Nephron (organoid): ENCODE data around the gene DUSP19.

Experiments used
- H3K27ac Mint-ChIP-seq, 3 experiments: 2 replicates each; pipeline ENCODE4 v1.8.0; 2020; ENCODE audit warnings: mixed read lengths in 3 of 3, mild to moderate bottlenecking in 2 of 3, moderate library complexity in 1 of 3
- H3K27me3 Mint-ChIP-seq: 2 replicates; pipeline ENCODE4 v1.8.0; 2021; ENCODE audit warnings: low read depth, mild to moderate bottlenecking, moderate library complexity, mixed read lengths
- H3K36me3 Mint-ChIP-seq: 2 replicates; pipeline ENCODE4 v1.8.0; 2020; ENCODE audit warnings: low read depth, mixed read lengths
- H3K4me1 Mint-ChIP-seq: 2 replicates; pipeline ENCODE4 v1.8.0; 2020; ENCODE audit warnings: mixed read lengths
- H3K4me3 Mint-ChIP-seq, 3 experiments: 2 replicates each; pipeline ENCODE4 v1.8.0; 2020; ENCODE audit warnings: mild to moderate bottlenecking in 3 of 3, mixed read lengths in 3 of 3, moderate library complexity in 2 of 3
- H3K9me3 Mint-ChIP-seq: 2 replicates; pipeline ENCODE4 v1.8.0; 2020; ENCODE audit warnings: mixed read lengths
- TF ChIP-seq, protein P1 (sequence below), 3 experiments: fragments of 200-600 bp; sonication (generic); IDR thresholded peaks; one replicate each; pipeline ENCODE4 v1.5.0; 2021; ENCODE audit warnings: antibody characterized with exemption in 3 of 3; ENCODE audit not compliant: unreplicated experiment in 3 of 3

Gene DUSP19

DNA sequence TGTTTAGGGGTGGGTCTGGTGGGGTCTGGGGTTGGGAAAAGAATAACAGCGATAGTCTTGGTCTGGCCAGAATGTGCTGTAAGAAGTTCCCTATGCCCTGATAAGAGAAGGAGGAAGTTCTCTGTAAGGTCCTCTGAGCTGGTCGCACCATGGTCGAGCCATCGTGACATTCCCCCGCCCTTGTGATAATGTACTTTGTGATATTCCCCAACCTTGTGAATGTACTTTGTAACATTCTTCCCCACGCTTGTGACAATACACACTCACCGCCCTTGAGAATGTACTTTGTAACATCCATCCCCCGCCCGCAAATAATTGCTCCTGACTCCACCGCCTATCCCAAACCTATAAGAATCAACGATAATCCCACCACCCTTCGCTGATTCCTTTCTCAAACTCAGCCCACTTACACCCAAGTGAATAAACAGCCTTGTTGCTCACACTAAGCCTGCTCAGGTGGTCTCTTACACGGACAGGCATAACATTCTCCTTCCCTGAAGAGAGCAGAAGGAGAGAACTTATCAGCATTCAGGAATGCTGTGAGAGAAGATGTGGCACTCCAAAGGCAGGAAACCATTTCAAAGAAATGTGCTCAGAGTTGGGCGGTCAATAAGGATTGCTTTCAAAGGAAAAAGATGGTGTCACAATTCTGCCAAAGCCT, 17.8 kb upstream of the DUSP19 start:
- TF ChIP-seq, protein P1, sequence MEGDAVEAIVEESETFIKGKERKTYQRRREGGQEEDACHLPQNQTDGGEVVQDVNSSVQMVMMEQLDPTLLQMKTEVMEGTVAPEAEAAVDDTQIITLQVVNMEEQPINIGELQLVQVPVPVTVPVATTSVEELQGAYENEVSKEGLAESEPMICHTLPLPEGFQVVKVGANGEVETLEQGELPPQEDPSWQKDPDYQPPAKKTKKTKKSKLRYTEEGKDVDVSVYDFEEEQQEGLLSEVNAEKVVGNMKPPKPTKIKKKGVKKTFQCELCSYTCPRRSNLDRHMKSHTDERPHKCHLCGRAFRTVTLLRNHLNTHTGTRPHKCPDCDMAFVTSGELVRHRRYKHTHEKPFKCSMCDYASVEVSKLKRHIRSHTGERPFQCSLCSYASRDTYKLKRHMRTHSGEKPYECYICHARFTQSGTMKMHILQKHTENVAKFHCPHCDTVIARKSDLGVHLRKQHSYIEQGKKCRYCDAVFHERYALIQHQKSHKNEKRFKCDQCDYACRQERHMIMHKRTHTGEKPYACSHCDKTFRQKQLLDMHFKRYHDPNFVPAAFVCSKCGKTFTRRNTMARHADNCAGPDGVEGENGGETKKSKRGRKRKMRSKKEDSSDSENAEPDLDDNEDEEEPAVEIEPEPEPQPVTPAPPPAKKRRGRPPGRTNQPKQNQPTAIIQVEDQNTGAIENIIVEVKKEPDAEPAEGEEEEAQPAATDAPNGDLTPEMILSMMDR (IDR thresholded peaks at IDR 0.05; ENCODE audit: unreplicated experiment in 3 of 3) = no peak
- no peaks in the 10 kb centered on the region for H3K36me3 Mint-ChIP-seq
- H3K4me1 Mint-ChIP-seq = no peaks in the 10 kb centered on the region
- no peak overlapping the region for H3K4me3 Mint-ChIP-seq
- H3K27me3 Mint-ChIP-seq = no peaks in the 10 kb centered on the region
- no peaks in the 10 kb centered on the region for H3K9me3 Mint-ChIP-seq
- H3K27ac Mint-ChIP-seq = no peak overlapping the region

DNA sequence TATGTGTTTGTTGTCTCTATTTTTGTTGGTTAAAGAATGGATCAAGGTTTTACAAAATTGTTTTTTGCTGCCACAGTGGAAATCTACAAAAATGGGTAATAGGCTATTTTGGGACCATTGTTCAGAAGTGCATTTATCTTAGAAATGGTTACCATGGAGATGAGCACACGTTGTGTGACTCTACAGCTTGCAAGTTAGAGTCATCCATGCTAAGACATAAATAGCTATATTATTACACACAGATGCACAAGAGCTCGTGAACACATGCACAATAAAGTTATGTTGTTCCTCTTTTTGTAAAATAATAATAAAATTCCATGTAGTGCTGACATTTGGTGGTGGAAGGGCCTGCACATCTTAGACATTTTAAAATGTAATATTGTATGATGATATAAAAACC, 15.5 kb upstream of the DUSP19 start:
- Mint-ChIP-seq H3K27ac (no peak overlapping the region), H3K36me3 (no peaks in the 10 kb centered on the region), H3K4me3 (no peak overlapping the region), H3K4me1 (no peaks in the 10 kb centered on the region), H3K9me3 (no peaks in the 10 kb centered on the region), H3K27me3 (no peaks in the 10 kb centered on the region)
- TF ChIP-seq, protein P1 (IDR thresholded peaks at IDR 0.05; ENCODE audit: unreplicated experiment in 3 of 3) = no peak

DNA sequence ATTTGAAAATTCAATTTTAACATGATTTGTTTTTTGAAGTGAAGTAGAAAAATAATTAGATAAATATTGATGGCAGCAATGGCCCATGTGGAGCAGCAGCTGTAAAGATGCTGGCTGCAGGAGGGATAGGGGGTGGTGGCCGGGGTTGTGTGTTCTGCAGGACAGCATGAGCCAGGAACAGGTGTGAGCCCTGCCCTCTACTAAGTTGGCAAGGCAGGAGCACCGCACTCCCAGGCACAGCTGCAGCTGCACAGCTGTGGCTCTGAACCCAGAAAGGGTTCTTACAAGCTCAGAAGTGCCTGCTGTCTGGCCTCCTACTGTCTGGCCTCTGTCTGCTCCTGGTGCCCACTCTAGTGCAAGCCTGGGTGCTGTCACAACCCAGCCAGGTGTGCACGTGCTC, 10.0 kb upstream of the DUSP19 start:
- Mint-ChIP-seq H3K4me3 (no peak overlapping the region), H3K27ac (no peak overlapping the region), H3K9me3 (peaks cover 3% of the 10 kb centered on the region), H3K27me3 (no peaks in the 10 kb centered on the region), H3K36me3 (no peaks in the 10 kb centered on the region), H3K4me1 (no peaks in the 10 kb centered on the region)
- TF ChIP-seq, protein P1 (IDR thresholded peaks at IDR 0.05; ENCODE audit: unreplicated experiment in 3 of 3) = no peak

DNA sequence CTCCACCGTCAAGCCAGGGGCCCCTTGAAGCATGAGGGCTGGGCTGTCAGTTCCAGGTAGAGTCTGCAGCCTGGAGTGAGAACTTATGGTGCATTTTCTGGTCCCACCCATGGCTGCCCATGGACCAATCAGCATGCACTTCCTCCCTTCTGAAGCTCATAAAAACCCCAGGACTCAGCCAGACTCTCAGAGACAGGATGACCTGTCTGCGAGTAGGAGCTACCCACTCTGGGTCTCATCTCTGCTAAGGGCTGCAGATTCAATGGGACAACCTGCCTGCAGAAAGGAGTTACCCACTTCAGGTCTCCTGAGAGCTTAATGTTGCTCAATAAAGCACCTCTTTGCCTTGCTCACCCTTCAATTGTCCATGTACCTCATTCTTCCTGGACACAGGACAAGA, 9.4 kb upstream of the DUSP19 start:
- TF ChIP-seq, protein P1 (IDR thresholded peaks at IDR 0.05; ENCODE audit: unreplicated experiment in 3 of 3) = no peak
- no peaks in the 10 kb centered on the region for H3K27me3 Mint-ChIP-seq
- no peaks in the 10 kb centered on the region for H3K4me1 Mint-ChIP-seq
- H3K27ac Mint-ChIP-seq = no peak overlapping the region
- peaks cover 3% of the 10 kb centered on the region for H3K9me3 Mint-ChIP-seq
- no peak overlapping the region for H3K4me3 Mint-ChIP-seq
- no peaks in the 10 kb centered on the region for H3K36me3 Mint-ChIP-seq

DNA sequence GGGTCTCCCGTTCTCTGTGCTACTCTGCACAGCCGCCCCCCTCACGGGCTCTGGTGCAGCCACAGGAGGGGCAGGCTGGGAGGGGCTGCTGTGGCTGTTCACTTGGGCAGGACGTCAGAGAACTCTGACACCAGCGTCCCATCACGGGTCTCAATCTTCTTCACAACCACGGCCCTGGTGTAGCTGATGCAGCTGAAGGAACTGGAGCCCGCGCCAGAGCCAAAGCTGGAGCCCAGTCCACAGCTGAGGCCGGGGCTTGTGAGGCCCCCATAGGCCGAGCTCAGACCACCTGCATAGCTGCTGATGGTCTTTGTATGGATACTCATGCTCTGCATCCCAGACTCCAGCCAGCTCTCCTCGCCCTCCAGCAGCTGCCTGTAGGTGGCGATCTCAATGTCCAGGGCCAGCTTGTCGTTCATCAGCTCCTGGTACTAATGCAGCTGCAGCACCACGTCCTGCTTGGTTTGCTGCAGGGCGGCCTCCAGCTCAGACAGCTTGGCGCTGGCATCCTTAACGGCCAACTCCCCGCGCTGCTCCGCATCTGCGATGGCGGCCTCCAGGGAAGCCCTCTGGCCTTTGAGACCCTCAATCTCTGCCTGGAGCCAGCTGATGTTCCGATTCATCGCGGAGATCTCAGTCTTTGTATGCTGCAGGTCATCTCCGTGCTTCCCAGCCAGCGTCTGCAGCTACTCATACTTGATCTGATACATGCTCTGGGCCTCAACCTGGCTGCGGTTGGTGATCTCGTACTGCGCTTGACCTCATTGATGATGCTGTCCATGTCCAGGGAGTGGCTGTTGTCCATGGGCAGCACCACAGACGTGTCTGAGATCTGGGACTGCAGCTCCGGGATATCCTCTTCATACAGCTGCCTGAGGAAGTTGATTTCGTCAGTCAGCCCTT, 7.4 kb upstream of the DUSP19 start:
- TF ChIP-seq, protein P1 (IDR thresholded peaks at IDR 0.05; ENCODE audit: unreplicated experiment in 3 of 3) = peak; percentile 12 to 38 (median 16)
- no peak overlapping the region for H3K27ac Mint-ChIP-seq
- no peaks in the 10 kb centered on the region for H3K4me1 Mint-ChIP-seq

More for the DNA sequence above, 7.4 kb upstream of the DUSP19 start:
- no peaks in the 10 kb centered on the region for H3K27me3 Mint-ChIP-seq
- H3K9me3 Mint-ChIP-seq = peaks cover 3% of the 10 kb centered on the region
- H3K4me3 Mint-ChIP-seq = no peak overlapping the region
- no peaks in the 10 kb centered on the region for H3K36me3 Mint-ChIP-seq
